ENCODE data around the gene HUNK.

Gene HUNK

DNA sequence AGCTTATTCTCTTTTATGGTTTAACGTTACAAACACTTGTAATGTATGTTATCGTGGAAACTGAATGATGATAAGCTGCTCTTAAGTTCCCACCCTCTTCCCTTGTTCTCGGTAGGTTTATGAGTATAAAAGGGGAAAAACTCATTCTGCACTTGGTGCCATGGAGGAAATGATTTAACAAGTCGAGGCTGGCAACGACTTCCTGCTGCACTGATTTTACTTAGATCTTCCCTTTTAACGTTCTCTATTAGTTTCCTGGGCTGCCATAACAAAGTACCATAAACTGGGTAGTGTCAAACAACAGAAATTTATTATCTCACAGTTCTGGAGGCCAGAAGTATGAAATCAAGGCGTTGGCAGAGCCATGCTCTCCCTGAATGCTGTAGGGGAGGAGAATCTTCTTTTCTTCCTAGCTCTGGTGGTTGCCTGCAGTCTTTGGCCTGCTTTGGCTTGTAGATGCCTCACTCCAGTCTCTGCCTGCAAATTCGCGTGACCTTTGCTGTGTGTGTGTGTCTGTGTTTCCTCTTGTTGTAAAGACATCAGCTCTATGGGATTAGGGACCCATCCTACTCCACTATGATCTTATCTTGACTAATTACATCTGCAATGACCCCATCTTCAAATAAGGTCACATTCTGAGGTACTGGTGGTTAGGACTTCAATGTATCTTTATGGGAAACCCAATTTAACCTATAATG, 26.3 kb downstream of the HUNK start:
- FAIRE-seq, result no peak

DNA sequence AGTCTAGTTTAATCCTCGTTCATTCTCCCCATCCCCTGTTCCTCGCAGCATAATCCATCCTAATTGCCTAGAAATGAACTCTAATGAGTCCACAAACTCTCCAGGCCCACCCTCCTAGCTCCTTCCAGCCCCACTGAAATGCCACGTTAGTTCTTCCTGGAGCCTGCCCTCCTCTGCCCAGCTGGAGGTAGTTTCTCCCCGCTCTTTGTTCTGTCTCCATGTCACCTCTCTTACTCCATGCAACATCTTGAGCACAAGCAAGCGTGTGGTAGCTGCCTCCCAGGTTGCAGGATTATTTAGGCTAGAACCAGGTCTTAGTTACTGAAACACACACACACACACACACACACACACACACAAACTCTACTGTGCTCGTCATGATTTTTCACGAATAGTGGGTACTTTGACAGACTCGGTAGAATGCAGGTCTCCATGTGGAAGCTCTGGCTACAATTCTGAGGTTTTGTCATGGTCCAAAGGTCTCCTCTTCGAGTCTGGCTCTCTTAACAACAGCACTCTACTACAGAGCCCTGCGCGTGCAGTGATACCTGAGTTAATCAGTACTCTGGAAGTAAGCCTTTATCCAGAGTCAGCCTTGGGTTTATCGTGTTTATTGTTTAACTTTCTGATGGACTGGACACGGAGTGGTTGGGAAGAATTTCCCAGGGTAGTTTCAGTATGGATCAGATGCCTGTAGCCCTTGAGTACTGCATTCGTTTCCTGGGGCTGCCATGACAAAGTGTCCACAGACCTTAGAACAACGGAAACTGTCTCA, 27.5 kb downstream of the HUNK start:
- no peak for FAIRE-seq

GRCh38 chr21:31901315-31901714, 28.5 kb downstream of the HUNK start:
- FAIRE-seq, result no peak

DNA sequence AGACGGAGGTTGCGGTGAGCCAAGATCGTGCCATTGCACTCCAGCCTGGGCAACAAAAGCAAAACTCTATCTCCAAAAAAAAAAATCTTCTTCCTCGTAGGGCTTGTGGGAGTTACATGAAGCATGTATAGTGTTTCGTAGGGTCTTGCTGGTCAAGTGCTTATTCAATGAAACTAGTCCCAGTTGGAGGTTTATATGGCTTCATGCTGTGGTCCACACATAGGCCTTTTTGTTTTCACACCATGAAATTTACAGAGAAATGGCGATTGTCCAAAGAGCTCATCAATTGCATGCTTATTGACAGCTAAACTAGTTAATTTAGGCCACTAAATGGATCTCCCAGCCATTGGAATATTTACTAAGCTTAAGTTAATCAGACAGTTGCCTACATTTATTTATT, 29.6 kb downstream of the HUNK start:
- FAIRE-seq, result no peak

- no peak for FAIRE-seq
Measured at GRCh38 chr21:31903896-31904295, 31.1 kb downstream of the HUNK start.

- FAIRE-seq, result no peak
Measured at GRCh38 chr21:31905503-31906451, 33.0 kb downstream of the HUNK start.

GRCh38 chr21:31908106-31909031, 35.5 kb downstream of the HUNK start:
- no peak for FAIRE-seq

DNA sequence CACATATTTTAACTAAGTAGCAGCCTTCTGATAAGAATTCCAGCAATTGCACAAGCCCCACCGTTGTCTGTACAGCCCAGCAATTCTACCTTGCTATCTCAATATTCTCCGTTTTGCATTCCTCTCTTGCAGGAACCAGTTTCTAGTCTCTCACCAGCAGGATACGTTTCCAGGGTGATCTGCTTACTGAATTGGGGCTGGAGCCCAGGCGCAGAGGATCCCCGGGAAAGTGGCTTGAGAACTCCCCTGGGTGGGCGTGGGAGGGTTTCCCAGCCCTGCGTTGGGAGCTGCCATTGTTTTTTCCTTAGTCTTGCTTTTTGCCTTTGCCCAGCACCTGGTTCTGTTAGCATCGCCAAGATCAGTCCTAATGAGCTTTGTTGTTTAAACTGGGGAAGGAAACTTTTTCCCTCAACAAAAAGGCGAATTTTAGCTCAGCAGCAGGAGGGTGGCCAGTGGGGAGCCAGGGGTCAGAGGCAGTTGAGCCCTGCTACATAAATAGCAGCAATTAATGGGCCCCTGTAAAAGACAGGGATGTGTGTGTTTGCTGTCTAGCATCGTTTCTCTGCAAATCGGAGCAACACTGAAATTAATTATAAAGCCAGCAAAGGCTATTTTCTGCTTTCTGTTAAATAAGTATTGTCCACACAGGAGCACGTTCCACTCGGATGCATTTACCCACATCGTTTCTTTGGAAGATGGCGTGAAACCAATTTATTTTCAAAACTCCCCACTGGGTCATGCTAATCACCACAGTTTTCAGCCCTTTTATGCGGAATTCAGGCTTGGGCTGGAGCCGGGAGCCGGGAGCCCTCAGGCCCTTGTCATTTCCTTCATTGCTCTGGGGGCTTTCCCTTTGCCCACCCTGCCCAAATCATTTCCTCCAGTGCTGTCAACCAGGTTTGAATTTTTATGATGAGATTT, 36.6 kb downstream of the HUNK start:
- no peak for FAIRE-seq

GRCh38 chr21:31910074-31910470, 37.3 kb downstream of the HUNK start:
- no peak for FAIRE-seq

GRCh38 chr21:31911138-31911907, 38.5 kb downstream of the HUNK start:
- no peak for FAIRE-seq

- FAIRE-seq, result no peak
Measured at GRCh38 chr21:31912501-31912900, 39.7 kb downstream of the HUNK start.

- no peak for FAIRE-seq
Measured at GRCh38 chr21:31913182-31913608, 40.4 kb downstream of the HUNK start.

DNA sequence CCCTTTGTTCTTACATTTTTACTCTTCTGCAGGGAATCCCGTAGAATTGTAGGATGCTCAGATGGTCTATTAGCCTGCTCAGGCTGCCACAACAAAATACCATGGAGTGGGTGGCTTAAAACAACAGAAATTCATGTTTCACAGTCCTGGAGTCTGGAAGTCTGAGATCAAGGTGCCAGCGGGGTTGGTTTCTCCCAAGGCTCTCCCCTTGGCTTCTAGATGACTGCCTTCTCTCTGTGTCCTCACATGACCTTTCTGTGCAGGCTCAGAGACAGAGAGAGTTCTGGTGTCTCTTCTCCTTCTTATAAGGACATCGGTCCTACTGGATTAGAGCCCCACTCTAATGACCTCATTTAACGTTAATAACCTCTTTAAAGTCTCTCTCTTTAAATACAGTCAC, 41.7 kb downstream of the HUNK start:
- no peak for FAIRE-seq

DNA sequence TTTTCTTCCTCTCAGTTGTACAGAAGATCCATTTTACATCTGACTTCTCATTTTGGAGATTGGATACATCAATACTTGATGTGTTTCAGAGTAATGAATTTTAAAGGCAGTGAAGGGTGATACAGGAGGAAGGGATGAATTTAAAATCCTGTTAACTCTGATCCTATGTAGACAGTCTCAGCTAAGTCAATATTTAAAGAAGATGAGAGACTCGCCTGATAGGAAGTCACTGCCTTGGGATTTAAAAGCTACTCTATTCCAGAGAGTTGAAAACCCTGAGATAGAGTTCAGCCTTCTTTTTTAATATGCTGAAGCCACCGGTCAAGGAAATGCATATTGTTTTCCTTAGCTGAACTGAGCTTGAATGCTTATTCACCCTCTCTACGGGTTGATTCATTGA, 42.7 kb downstream of the HUNK start:
- no peak for FAIRE-seq

- no peak for FAIRE-seq
Measured at GRCh38 chr21:31917108-31917507, 44.3 kb downstream of the HUNK start.

DNA sequence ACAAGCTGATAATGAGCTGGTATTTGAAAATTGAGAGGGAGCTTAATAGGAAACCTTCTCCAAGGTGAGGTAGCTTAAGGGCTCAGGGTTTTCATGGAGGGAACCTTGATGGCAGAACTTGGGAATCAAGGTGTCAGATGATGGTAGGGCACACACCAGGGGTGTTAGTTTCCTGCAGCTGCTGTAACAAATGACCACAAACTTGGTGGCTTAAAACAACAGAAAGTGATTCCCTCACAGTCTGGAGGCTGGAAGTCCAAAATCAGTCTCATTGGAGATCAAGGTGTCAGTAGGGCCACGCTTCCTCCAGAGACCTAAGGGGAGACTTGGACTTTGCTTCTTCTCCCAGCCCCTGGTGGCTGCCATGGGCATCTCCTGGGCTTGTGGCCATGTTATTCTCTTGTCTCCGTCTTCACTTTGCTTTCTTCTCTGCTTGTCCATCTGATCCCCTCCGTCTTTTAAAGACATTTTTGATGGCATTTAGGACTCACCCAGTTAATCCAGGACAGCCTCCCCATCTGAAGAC, 45.5 kb downstream of the HUNK start:
- no peak for FAIRE-seq

GRCh38 chr21:31920275-31920674, 47.5 kb downstream of the HUNK start:
- FAIRE-seq, result no peak

DNA sequence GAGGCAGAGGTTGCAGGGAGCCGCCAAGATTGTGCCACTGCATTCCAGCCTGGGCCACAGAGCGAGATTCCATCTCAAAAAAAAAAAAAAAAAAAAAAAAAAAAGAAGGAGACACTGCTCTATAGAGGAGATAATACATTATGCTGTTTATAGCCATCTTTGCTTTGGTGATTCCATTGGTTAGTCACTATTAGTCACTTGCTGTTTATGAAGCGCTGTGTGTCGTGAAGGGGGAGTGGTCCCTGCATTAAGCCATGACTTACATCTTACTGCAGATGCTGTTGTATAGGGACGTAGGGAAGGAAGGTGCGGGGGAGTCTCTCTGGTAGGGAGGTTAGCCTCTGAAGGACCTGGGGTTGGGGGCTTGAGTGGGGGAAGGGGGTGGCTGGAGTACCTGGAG, 48.3 kb downstream of the HUNK start:
- no peak for FAIRE-seq

DNA sequence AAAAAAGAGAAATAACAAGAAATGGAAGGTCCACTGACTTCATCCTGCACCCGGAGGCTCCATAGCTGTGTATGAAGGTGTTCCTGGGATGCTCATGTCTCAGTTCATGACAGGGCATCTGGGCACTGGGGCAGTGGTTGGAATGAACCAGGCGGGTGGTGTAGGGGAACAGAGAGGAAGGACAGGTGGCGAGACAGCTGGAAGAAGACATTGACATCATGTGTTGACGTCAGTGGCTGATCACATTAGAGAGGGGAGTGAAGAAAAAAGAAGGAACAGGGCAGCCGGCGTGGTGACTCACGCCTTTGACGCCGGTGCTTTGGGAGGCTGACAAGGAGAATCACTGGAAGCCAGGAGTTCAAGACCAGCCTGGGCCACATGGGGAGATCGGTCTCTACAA, 50.1 kb downstream of the HUNK start:
- FAIRE-seq, result no peak

- FAIRE-seq, result no peak
Measured at GRCh38 chr21:31923756-31924155, 50.9 kb downstream of the HUNK start.

All from A204.1 (cell line).